Tibial nerve (tissue), 4 donors: Measurements from ENCODE around the gene NOTCH1.

ENCODE experiments used
- EP300 ChIP-seq, 2 donors: sonication (generic); formaldehyde crosslinking; IDR thresholded peaks; one replicate each; pipeline ENCODE4 v1.6.1; 2017; ENCODE audit warnings: antibody characterized with exemption in 2 of 2, mild to moderate bottlenecking in 1 of 2
- POLR2A ChIP-seq, 2 donors: fragments of 450-650 bp; IDR thresholded peaks; one replicate each; pipeline ENCODE4 v1.6.1; 2017; ENCODE audit warnings: antibody characterized with exemption in 2 of 2, mild to moderate bottlenecking in 2 of 2, moderate library complexity in 2 of 2
- TF ChIP-seq, protein P1 (sequence below), 5 experiments: fragments of 200-600 bp in 3 of 5; fragments of 450-650 bp in 2 of 5; sonication (generic) in 3 of 5; IDR thresholded peaks; one replicate each; pipeline ENCODE4 v1.5.1; 2016 to 2019; ENCODE audit warnings: antibody characterized with exemption in 5 of 5, mild to moderate bottlenecking in 3 of 5, moderate library complexity in 2 of 5

DNA sequence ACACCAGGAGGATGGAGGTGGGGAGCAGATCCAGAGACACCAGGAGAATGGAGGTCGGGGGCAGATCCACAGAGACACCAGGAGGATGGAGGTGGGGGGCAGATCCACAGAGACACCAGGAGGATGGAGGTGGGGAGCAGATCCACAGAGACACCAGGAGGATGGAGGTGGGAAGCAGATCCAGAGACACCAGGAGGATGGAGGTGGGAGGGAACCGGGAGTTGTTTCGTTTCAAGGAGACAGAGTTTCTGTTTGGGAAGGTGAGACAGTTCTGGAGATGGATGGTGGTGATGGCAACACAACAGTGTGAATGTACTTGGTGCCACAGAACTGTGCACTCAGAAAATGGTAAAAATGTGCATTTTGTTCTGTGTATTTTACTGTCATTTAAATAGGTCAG, 97.2 kb downstream of the NOTCH1 start:
- TF ChIP-seq, protein P1, sequence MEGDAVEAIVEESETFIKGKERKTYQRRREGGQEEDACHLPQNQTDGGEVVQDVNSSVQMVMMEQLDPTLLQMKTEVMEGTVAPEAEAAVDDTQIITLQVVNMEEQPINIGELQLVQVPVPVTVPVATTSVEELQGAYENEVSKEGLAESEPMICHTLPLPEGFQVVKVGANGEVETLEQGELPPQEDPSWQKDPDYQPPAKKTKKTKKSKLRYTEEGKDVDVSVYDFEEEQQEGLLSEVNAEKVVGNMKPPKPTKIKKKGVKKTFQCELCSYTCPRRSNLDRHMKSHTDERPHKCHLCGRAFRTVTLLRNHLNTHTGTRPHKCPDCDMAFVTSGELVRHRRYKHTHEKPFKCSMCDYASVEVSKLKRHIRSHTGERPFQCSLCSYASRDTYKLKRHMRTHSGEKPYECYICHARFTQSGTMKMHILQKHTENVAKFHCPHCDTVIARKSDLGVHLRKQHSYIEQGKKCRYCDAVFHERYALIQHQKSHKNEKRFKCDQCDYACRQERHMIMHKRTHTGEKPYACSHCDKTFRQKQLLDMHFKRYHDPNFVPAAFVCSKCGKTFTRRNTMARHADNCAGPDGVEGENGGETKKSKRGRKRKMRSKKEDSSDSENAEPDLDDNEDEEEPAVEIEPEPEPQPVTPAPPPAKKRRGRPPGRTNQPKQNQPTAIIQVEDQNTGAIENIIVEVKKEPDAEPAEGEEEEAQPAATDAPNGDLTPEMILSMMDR (IDR thresholded peaks at IDR 0.05): no peak
- TF ChIP-seq POLR2A (IDR thresholded peaks at IDR 0.05) (no peak), EP300 (IDR thresholded peaks at IDR 0.05) (no peak)
